ENCODE measurements around the gene PNPLA1.

PNPLA1 gene

DNA sequence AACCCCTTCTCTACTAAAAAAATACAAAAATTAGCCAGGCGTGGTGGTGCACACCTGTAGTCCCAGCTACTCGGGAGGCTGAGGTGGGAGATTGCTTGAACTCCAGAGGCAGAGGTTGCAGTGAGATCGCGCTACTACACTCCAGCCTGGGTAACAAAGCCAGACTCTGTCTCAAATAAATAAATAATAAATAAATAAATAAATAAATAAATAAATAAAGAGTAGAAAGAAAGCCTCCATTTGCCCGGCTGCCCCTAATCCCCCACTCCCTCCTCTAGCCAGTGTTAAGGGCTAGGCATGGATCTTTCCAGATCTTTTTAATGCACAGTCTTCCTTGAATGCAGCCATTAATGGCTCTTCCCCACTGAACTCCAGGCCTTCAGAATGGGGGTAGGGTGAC, 3.2 kb downstream of the PNPLA1 start:
- Histone ChIP-seq H3K36me3 (no peaks in the 10 kb centered on the region), H3K4me1 (ENCODE audit: control insufficient read depth in 1 of 2, insufficient read depth in 1 of 2, low read depth in 1 of 2, low read length in 1 of 2) (peaks cover 0 to 3% of the 10 kb centered on the region in 2 experiments), H3K4me3 (ENCODE audit: low read depth in 1 of 2, low read length in 1 of 2) (no peak overlapping the region), H3K27me3 (peaks cover 13% of the 10 kb centered on the region), H3K27ac (no peak overlapping the region), H3K9me3 (no peaks in the 10 kb centered on the region)
- TF ChIP-seq, protein P1, sequence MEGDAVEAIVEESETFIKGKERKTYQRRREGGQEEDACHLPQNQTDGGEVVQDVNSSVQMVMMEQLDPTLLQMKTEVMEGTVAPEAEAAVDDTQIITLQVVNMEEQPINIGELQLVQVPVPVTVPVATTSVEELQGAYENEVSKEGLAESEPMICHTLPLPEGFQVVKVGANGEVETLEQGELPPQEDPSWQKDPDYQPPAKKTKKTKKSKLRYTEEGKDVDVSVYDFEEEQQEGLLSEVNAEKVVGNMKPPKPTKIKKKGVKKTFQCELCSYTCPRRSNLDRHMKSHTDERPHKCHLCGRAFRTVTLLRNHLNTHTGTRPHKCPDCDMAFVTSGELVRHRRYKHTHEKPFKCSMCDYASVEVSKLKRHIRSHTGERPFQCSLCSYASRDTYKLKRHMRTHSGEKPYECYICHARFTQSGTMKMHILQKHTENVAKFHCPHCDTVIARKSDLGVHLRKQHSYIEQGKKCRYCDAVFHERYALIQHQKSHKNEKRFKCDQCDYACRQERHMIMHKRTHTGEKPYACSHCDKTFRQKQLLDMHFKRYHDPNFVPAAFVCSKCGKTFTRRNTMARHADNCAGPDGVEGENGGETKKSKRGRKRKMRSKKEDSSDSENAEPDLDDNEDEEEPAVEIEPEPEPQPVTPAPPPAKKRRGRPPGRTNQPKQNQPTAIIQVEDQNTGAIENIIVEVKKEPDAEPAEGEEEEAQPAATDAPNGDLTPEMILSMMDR (IDR thresholded peaks at IDR 0.05), result no peak

DNA sequence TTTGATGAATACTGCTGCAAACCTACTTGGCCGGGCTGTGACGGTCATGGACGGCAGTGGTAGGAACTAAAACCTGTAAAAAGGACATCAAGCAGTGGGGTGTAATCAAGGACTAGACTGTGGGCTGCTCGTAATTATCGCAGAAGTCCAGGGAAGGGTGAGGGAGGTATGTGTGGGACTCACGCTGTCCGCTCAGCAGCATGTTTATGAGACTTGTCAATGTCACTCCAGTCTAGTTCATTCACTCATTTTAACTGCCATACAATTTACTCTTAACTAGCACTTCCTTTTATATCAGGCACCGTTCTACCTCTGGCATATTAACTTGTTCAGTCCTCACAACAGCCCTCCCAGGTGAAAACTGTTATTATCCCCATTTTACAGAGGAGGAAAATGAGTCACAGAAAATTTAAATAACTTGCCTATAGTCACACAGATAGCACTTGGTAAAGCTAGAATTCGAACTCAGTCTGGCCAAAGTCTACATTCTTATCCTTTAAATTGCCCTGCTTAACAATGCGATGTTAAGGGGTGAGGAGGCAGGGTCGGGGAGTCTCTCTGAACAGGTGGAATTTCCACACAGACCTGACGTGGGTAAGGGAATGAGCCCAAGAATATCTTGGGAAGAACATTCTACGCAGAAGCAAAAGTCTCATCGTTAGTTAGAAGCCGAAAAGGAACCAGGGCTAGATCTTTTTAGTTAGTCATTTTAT, 4.1 kb downstream of the PNPLA1 start:
- H3K27ac ChIP-seq, result no peak overlapping the region
- H3K27me3 ChIP-seq, result peaks cover 13% of the 10 kb centered on the region
- TF ChIP-seq, protein P1 (IDR thresholded peaks at IDR 0.05), result no peak
- no peaks in the 10 kb centered on the region for H3K9me3 ChIP-seq
- no peak overlapping the region for H3K4me3 ChIP-seq (ENCODE audit: low read depth in 1 of 2, low read length in 1 of 2)
- H3K36me3 ChIP-seq, result no peaks in the 10 kb centered on the region
- peaks cover 0 to 3% of the 10 kb centered on the region in 2 experiments for H3K4me1 ChIP-seq (ENCODE audit: control insufficient read depth in 1 of 2, insufficient read depth in 1 of 2, low read depth in 1 of 2, low read length in 1 of 2)

DNA sequence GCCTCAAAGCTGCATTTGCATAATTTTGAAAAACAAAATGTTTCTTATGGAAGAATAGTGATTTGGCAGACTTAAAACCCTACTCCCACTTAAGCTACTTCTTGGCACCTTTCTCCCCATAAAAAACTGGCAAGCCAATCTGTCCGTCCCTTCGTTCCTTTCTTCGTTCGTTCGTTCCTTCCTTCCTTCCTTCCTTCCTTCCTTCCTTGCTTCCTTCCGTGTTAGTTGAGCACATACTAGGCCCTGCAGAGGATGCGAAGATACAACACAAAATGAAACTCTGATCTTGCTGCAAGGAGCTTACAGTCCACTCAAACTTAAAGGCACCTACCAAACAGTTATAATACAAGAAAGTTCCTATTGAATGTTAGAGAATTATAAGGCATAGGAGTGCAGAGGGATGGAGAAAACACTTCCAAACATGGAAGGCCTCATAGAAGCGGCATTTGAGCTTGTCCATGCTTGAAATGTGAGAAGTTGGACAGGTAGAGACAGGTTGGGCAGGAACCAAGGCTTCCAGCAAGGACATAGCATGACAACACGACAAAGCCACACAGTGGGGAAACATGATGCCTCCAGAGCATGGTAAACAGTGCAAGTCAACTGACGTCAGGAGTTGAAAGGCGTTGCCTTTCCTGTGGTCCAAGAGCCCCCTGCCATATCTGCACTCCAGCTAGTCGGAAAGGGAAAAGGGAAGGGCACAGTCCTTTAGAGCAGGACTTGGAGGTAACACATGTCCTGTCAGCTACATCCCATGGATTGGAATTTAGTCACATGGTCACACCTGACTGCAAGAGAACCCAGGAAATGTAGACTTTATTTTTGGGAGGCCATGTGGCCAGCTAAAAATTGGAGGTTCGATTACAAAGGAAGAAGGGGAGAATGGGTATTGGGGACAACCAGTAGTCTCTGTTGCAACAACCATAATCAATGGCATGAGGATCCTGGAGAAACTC, 7.0 kb downstream of the PNPLA1 start:
- TF ChIP-seq, protein P1 (IDR thresholded peaks at IDR 0.05), result no peak
- H3K27me3 ChIP-seq, result no peaks in the 10 kb centered on the region
- no peak overlapping the region for H3K4me3 ChIP-seq (ENCODE audit: low read depth in 1 of 2, low read length in 1 of 2)
- H3K27ac ChIP-seq, result no peak overlapping the region
- H3K36me3 ChIP-seq, result no peaks in the 10 kb centered on the region
- H3K4me1 ChIP-seq (ENCODE audit: control insufficient read depth in 1 of 2, insufficient read depth in 1 of 2, low read depth in 1 of 2, low read length in 1 of 2), result peaks cover 0 to 4% of the 10 kb centered on the region in 2 experiments
- no peaks in the 10 kb centered on the region for H3K9me3 ChIP-seq

DNA sequence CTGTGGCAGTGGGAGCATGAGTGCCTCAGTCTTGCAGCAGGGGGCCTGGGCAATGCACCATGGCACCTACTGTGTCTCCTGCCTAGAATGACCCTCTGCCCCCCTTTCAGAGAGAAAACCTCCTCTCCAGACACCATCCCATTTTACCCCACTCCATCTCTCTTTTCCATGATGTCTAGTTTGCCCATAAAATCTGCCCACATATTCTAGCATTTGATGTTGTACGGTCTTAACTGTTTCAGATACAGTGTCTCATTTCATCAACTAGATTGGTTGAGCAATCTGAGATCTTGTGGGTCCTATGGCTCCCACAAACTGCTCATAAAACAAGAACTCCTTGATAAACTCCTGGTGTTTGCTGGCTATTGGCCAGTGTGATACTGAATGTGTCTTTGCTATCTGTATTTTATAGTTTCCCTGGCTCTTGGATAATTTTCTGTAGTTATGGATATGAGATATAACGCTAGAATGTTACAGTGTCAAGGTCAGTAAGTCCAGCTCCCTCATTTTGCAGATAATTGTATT, 8.1 kb downstream of the PNPLA1 start:
- Histone ChIP-seq H3K4me1 (ENCODE audit: control insufficient read depth in 1 of 2, insufficient read depth in 1 of 2, low read depth in 1 of 2, low read length in 1 of 2) (peaks cover 0 to 4% of the 10 kb centered on the region in 2 experiments), H3K27me3 (peaks cover 5% of the 10 kb centered on the region)
- TF ChIP-seq, protein P1 (IDR thresholded peaks at IDR 0.05), result no peak

DNA sequence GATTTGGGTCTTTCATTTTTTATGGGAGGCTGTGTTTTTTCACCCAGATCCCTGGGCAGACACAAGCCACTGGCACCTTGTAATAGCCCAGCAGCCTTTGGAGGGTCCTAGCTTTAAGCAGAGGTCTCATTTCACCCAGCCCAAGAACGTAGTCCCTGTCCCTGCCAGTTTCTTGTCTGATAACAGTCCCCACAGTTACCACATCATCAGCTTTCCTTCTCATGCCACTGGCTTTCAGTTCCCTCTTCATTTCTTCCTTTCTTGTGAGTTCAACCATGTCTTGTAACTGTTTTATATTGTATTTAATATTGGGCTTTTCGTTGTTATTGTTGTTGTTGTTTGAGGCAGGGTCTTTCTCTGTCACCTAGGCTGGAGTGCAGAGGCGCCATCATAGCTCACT, 10.6 kb downstream of the PNPLA1 start:
- Histone ChIP-seq H3K9me3 (no peaks in the 10 kb centered on the region), H3K4me1 (ENCODE audit: control insufficient read depth in 1 of 2, insufficient read depth in 1 of 2, low read depth in 1 of 2, low read length in 1 of 2) (peaks cover 0 to 8% of the 10 kb centered on the region in 2 experiments), H3K36me3 (no peaks in the 10 kb centered on the region), H3K4me3 (ENCODE audit: low read depth in 1 of 2, low read length in 1 of 2) (no peak overlapping the region), H3K27ac (no peak overlapping the region), H3K27me3 (peaks cover 27% of the 10 kb centered on the region)
- TF ChIP-seq, protein P1 (IDR thresholded peaks at IDR 0.05), result no peak

More for the DNA sequence above, 8.1 kb downstream of the PNPLA1 start:
- Histone ChIP-seq H3K27ac (no peak overlapping the region), H3K9me3 (no peaks in the 10 kb centered on the region), H3K4me3 (ENCODE audit: low read depth in 1 of 2, low read length in 1 of 2) (no peak overlapping the region), H3K36me3 (no peaks in the 10 kb centered on the region)
